HepG2 (cell line): ENCODE data around the gene TMEM41B. TPM values are rescaled to one million over a fixed set of nuclear protein-coding genes. Genes with fewer than 3 reads are reported as not detected.
A peak's percentile ranks its signal among the peaks of the same experiment; 100 is the strongest.

ENCODE experiments used
- ATAD3A ChIP-seq: sonication (generic); formaldehyde crosslinking; IDR thresholded peaks from 2 replicates; pipeline ENCODE4 v1.4.0; 2020; ENCODE audit warnings: missing genetic modification reagents
- CENPT ChIP-seq: sonication (generic); formaldehyde crosslinking; IDR thresholded peaks from 2 replicates; pipeline ENCODE4 v1.8.0; 2022; ENCODE audit warnings: low read depth, mild to moderate bottlenecking, moderate library complexity, missing genetic modification reagents
- FIP1L1 ChIP-seq: fragments of 200-400 bp; formaldehyde crosslinking; IDR thresholded peaks from 2 replicates; pipeline ENCODE4 v1.6.1; 2018; ENCODE audit warnings: low read depth, mild to moderate bottlenecking, low read length, moderate library complexity, borderline replicate concordance; ENCODE audit not compliant: insufficient read depth
- GRHL1 ChIP-seq: sonication (generic); formaldehyde crosslinking; conservative IDR thresholded peaks from 2 replicates; pipeline ENCODE4 v1.8.0; 2022; ENCODE audit warnings: missing genetic modification reagents
- MNT ChIP-seq: fragments of 450-650 bp; IDR thresholded peaks from 2 replicates; pipeline ENCODE4 v1.6.1; 2016
- PRDM15 ChIP-seq: sonication (generic); formaldehyde crosslinking; IDR thresholded peaks from 2 replicates; pipeline ENCODE4 v1.4.0; 2020; ENCODE audit warnings: missing genetic modification reagents
- REXO4 ChIP-seq: sonication (generic); formaldehyde crosslinking; IDR thresholded peaks from 2 replicates; pipeline ENCODE4 v1.8.0; 2022; ENCODE audit warnings: missing genetic modification reagents, mild to moderate bottlenecking, borderline replicate concordance
- SIX1 ChIP-seq: sonication (generic); formaldehyde crosslinking; IDR thresholded peaks from 2 replicates; pipeline ENCODE4 v1.4.0; 2020; ENCODE audit warnings: missing genetic modification reagents, borderline replicate concordance
- ZBTB39 ChIP-seq: sonication (generic); formaldehyde crosslinking; IDR thresholded peaks from 2 replicates; pipeline ENCODE4 v1.5.0; 2020; ENCODE audit warnings: missing genetic modification reagents
- ZEB1 ChIP-seq: IDR thresholded peaks from 2 replicates; pipeline ENCODE4 v1.6.1; 2012; ENCODE audit warnings: mild to moderate bottlenecking, low read depth, inconsistent platforms; ENCODE audit not compliant: insufficient replicate concordance
- ZNF143 ChIP-seq: sonication (generic); formaldehyde crosslinking; IDR thresholded peaks from 2 replicates; pipeline ENCODE4 v1.4.0; 2020; ENCODE audit warnings: missing genetic modification reagents
- ZNF431 ChIP-seq: sonication (generic); formaldehyde crosslinking; IDR thresholded peaks from 2 replicates; pipeline ENCODE4 v1.9.0; 2022; ENCODE audit warnings: missing genetic modification reagents, low read depth, mild to moderate bottlenecking, borderline replicate concordance
- ZNF432 ChIP-seq: sonication (generic); formaldehyde crosslinking; IDR thresholded peaks from 2 replicates; pipeline ENCODE4 v1.5.0; 2020; ENCODE audit warnings: missing genetic modification reagents, mild to moderate bottlenecking, borderline replicate concordance
- ZSCAN29 ChIP-seq: sonication (generic); formaldehyde crosslinking; conservative IDR thresholded peaks from 2 replicates; pipeline ENCODE4 v1.4.0; 2020; ENCODE audit warnings: mild to moderate bottlenecking, missing genetic modification reagents
- polyA plus RNA-seq, 8 experiments: library from polyadenylated mRNA; depleted of rRNA in 3 of 8; stranded (reverse) in 7 of 8; unstranded in 1 of 8; fragments of >200 nt; fragmentation: Illumina TruSeq in 4 of 8; extraction: Trizol in 4 of 8; gene quantifications; 2 replicates each; pipeline versions ENCODE4 v1.2.1 to v1.2.3, GENCODE V29; 2011 to 2016; ENCODE audit warnings: low read depth in 4 of 8, missing spikeins in 1 of 8, mixed read lengths in 1 of 8; ENCODE audit not compliant: insufficient read depth in 1 of 8
- total RNA-seq, 5 experiments: library from RNA; depleted of rRNA; stranded (reverse); fragments of >200 nt; fragmentation: Illumina TruSeq; extraction: Trizol; gene quantifications; 2 replicates each; pipeline ENCODE4 v1.2.3, GENCODE V29; 2016; ENCODE audit warnings: low read depth in 1 of 5

The TMEM41B gene
- total and polyA plus RNA-seq, 2 of the 13 experiments (the other 11 are each of a cell fraction or from before 2014, with no cell fraction given) = 36.8 to 48.1 TPM

GRCh38 chr11:9314291-9315077 is at the start of gene TMEM41B (continued):
- TF ChIP-seq ZEB1 (peak; percentile 48), REXO4 (CRISPR knock-in tag) (no peak), PRDM15 (peak; percentile 48; the same call in 1 of the 2 replicates), ATAD3A (CRISPR knock-in tag) (no peak), ZBTB39 (peak; percentile 88), FIP1L1 (no peak), SIX1 (CRISPR knock-in tag) (no peak), CENPT (CRISPR knock-in tag) (no peak), ZSCAN29 (no peak), MNT (peak; percentile 68), ZNF432 (no peak), GRHL1 (CRISPR knock-in tag) (no peak), ZNF143 (CRISPR knock-in tag) (peak; percentile 69), ZNF431 (peak; percentile 38; the same call in 1 of the 2 replicates)
